BJ (cell line): ENCODE measurements around the gene SLC41A3. TPM values are rescaled to one million over a fixed set of nuclear protein-coding genes. Genes with fewer than 3 reads are reported as not detected.
"Not testable (repeated sequence)": the region's sequence is repeated elsewhere in the genome, so short reads cannot be mapped to it uniquely, and the experiment has no call there.

Source experiments
- CTCF ChIA-PET: fragments of 350-600 bp; formaldehyde crosslinking; extraction: SDS; loops from one replicate; lab custom pipeline; 2021; ENCODE audit warnings: antibody characterized with exemption, inconsistent platforms; lab: Yijun Ruan, JAX
- POLR2A ChIA-PET: fragments of 300-600 bp; sonication (Branson Sonifier 250); formaldehyde crosslinking; extraction: SDS; loops from one replicate; lab custom pipeline; 2021; ENCODE audit warnings: antibody characterized with exemption; lab: Charles Lee
- DNase-seq: peaks from one replicate; pipeline ENCODE4 v3.0.0-alpha.2; 2011; ENCODE audit warnings: low read depth
- H3K27me3 ChIP-seq: 2 replicates; pipeline ENCODE4 v1.6.0; 2011; ENCODE audit warnings: low read length; ENCODE audit not compliant: control insufficient read depth, insufficient read depth
- H3K36me3 ChIP-seq: 2 replicates; pipeline ENCODE4 v1.5.1; 2011; ENCODE audit warnings: low read length; ENCODE audit not compliant: control insufficient read depth, insufficient read depth
- H3K4me3 ChIP-seq: 2 replicates; pipeline ENCODE4 v1.5.1; 2011; ENCODE audit warnings: low read depth, mild to moderate bottlenecking, control low read depth, low read length
- polyA plus RNA-seq: library from polyadenylated mRNA; depleted of rRNA; stranded (reverse); fragments of >200 nt; gene quantifications from 2 replicates; pipeline ENCODE4 v1.2.3, GENCODE V29; 2011
- TF ChIP-seq, protein P1 (sequence below): IDR thresholded peaks from 2 replicates; pipeline ENCODE4 v1.5.1; 2011; ENCODE audit warnings: low read depth, mild to moderate bottlenecking, control low read depth, inconsistent platforms, low read length, moderate library complexity; ENCODE audit not compliant: insufficient read depth

SLC41A3 gene
- polyA plus RNA-seq, 1 experiment: 70.8 TPM

DNA sequence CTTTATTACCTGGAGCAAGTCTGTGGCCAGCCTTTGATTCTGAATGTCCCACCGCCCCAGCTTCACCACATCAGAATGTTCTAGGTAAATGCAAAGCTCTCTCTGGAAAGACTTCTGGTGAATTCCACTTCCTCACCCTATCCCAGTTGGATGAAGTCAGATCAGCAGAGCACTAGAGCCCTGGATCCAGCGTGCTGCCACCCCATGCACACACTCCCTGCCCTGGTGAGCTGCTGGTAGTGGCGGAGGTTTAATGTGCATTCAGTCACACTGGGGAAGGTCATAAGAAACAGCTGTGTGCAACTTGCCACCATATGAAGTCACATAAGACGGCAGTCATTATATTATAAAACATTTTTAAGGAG, 16.3 kb upstream of the SLC41A3 start:
- POLR2A ChIA-PET: no interaction called here
- TF ChIP-seq, protein P1, sequence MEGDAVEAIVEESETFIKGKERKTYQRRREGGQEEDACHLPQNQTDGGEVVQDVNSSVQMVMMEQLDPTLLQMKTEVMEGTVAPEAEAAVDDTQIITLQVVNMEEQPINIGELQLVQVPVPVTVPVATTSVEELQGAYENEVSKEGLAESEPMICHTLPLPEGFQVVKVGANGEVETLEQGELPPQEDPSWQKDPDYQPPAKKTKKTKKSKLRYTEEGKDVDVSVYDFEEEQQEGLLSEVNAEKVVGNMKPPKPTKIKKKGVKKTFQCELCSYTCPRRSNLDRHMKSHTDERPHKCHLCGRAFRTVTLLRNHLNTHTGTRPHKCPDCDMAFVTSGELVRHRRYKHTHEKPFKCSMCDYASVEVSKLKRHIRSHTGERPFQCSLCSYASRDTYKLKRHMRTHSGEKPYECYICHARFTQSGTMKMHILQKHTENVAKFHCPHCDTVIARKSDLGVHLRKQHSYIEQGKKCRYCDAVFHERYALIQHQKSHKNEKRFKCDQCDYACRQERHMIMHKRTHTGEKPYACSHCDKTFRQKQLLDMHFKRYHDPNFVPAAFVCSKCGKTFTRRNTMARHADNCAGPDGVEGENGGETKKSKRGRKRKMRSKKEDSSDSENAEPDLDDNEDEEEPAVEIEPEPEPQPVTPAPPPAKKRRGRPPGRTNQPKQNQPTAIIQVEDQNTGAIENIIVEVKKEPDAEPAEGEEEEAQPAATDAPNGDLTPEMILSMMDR: no peak
- CTCF ChIA-PET: interaction anchor here (1.1 kb wide), 1 partner anchor 290 kb away, joined by 3 read pairs; no protein-coding TSS in a partner anchor
- Histone ChIP-seq H3K27me3 (no peaks in the 10 kb centered on the region), H3K4me3 (no peak overlapping the region), H3K36me3 (no peaks in the 10 kb centered on the region)
- DNase-seq: no peak

DNA sequence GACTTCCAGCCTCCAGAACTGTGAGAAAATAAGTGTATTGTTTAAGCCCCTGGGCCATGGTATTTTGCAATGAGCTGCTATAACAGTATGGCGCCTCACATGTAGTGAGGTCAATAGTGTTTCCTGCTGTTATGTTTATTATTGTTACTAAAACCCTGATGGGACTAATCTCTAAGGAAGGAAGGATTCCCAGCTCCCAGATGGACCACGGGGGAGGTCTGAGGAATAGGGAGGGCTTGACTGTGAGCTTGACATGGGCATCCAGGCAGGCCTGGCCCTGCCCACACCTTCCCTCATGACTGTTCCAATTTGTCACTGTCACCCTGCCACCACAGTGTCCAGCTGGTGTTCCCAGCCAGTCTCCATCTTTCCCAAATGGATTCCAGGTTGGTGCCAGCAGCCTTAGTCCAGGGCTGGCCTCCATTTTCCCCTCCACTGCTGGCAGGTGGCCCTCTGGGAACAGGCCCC, 14.5 kb upstream of the SLC41A3 start:
- no peak for DNase-seq
- CTCF ChIA-PET: interaction anchor here (2.2 kb wide), 1 partner anchor 14 kb away, joined by 6 read pairs; the partner anchor contains the start of gene SLC41A3
- Histone ChIP-seq H3K36me3 (no peaks in the 10 kb centered on the region), H3K4me3 (no peak overlapping the region), H3K27me3 (no peaks in the 10 kb centered on the region)
- TF ChIP-seq, protein P1: no peak
- POLR2A ChIA-PET: no interaction called here

DNA sequence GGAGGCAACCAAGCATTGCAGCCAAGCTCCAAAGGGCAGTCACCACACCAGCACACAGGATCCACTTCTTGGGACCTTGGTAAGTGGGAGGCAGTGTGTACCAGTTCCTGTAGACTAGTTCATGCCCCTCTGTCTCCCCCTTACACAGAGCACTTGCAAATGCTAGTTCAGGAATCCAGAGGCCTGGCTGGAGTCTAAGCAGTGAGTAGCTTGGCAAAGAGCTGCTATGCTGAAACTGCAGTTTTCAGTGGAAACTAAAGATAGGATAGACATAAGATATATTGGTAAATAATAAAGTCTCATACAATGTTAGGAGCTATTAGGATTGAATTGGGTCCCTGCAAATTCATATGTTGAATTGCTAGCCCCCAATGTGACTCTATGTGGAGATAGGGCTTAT, 13.9 kb upstream of the SLC41A3 start:
- POLR2A ChIA-PET: no interaction called here
- no peak overlapping the region for H3K4me3 ChIP-seq
- TF ChIP-seq, protein P1: no peak
- no peaks in the 10 kb centered on the region for H3K27me3 ChIP-seq
- DNase-seq: no peak
- no peaks in the 10 kb centered on the region for H3K36me3 ChIP-seq
- CTCF ChIA-PET: interaction anchor here (0.6 to 2.2 kb wide), 3 partner anchors 12 to 40 kb away, joined by 3 to 6 read pairs (median 4); partner anchors contain the start of gene SLC41A3

DNA sequence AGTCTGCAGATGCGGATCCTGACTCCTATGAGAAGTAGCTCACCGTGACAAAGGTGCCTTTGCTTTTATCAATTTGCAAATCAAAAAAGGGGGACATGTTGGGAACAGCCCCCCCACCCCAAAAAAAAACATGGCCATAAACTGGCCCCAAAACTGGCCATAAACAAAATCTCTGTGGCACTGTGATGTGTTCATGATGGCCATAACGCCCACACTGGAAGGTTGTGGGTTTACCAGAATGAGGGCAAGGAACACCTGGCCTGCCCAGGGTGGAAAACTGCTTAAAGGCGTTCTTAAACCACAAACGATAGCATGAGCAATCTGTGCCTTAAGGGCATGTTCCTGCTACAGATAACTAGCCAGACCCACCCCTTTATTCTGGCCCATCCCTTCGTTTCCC, 12.3 kb upstream of the SLC41A3 start:
- H3K27me3 ChIP-seq, DNase-seq, POLR2A ChIA-PET, H3K36me3 ChIP-seq, H3K4me3 ChIP-seq: not testable (repeated sequence)
- CTCF ChIA-PET: interaction anchor here (1.5 kb wide), 1 partner anchor 10 kb away, joined by 4 read pairs; no protein-coding TSS in a partner anchor

DNA sequence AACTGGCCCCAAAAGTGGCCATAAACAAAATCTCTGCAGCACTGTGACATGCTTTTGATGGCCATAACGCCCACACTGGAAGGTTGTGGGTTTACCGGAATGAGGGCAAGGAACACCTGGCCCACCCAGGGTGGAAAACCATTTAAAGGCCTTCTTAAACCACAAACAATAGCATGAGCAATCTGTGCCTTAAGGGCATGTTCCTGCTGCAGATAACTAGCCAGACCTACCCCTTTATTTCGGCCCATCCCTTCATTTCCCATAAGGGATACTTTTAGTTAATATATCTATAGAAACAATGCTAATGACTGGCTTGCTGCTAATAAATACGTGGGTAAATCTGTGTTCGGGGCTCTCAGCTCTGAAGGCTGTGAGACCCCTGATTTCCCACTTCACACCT, 8.2 kb upstream of the SLC41A3 start:
- POLR2A ChIA-PET, CTCF ChIA-PET, H3K27me3 ChIP-seq, H3K4me3 ChIP-seq, H3K36me3 ChIP-seq, DNase-seq: not testable (repeated sequence)

DNA sequence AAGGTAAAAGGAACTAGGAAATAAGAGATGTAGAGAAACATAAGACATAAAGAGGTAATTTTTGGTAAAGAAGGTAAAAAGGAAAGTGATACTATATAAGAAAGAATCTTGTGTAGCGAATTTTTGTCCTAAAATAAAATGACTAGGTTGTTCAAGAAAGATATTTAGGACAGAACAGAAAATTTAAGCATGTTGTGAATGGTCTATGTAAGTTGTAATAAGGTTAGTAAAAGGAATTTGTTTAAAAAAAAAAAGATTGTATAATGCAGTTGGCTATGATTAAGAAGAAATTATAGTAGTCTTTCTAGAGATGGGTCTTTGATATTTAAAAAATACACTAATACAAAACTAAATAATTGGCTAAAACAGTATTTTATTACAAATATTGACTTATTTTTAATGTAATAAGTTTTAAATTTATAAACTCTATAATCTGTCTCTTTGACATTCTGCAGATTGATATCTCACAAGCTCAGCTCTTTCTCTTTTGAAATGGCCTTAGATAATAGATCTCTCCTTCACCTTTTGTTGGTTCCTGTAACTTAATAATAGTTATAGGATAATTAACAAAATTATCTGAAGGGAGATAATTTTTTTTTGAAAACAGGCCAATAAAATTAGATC, 3.7 kb upstream of the SLC41A3 start:
- ChIA-PET CTCF (no interaction called here), POLR2A (no interaction called here)
- no peak for DNase-seq
- no peaks in the 10 kb centered on the region for H3K27me3 ChIP-seq
- no peak overlapping the region for H3K4me3 ChIP-seq
- H3K36me3 ChIP-seq: no peaks in the 10 kb centered on the region
- TF ChIP-seq, protein P1: no peak
